GM21723 (cell line): ENCODE results near the gene IRX1.

Source experiments
- ATAC-seq: cut with Tn5 transposase; IDR thresholded peaks from one replicate; pipeline ENCODE4 v1.9.1; 2021; ENCODE audit warnings: mild to moderate bottlenecking, moderate library complexity; ENCODE audit not compliant: unreplicated experiment

Gene IRX1

GRCh38 chr5:3600106-3601060, 4.8 kb downstream of the IRX1 start:
- ATAC-seq: no peak

GRCh38 chr5:3601061-3601710, 5.6 kb downstream of the IRX1 start:
- no peak for ATAC-seq

DNA sequence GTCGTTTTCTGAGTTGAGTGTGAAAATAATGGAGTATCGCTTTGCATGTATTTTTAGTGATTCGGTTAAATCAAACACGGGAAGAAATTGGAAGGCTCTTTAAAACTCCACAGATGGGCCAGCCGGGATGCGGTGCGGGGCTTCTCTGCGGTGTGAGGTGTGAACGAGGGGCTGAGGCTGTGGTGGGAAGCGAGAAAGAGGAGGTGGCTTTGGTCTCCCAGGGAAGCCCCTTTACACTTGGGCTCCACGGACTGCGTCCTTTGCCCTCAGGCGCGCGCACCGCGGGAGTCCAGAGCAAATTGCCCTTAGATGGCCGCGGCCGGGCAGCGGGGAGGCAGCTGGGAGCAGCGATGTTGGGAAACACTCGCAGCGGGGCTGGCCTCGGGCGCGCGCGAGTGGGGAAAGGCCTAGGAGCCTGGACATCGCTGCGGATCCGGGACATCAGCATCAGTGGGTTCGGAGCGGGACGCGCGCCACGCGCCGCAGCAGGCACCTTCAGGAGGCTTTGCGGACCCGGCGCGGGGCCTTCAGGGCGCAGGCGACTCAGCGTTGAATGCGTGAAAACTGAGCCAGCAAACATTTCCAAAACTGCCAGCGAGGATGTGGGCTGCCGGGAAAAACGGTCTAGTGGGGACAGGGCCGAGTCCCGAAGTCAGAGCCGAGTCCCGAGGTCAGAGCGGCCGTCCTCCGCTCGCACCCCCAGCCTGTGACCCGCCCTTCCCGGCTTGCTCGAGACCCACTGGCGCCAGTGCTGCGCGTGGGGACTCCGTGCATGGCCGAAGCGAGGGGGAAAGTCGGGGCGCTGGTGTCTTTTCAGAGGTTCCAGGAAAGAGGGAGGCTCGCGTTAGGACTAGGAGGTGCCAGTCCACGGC, 6.5 kb downstream of the IRX1 start:
- no peak for ATAC-seq

- ATAC-seq: no peak
Observed at GRCh38 chr5:3602785-3603502, 7.3 kb downstream of the IRX1 start.

DNA sequence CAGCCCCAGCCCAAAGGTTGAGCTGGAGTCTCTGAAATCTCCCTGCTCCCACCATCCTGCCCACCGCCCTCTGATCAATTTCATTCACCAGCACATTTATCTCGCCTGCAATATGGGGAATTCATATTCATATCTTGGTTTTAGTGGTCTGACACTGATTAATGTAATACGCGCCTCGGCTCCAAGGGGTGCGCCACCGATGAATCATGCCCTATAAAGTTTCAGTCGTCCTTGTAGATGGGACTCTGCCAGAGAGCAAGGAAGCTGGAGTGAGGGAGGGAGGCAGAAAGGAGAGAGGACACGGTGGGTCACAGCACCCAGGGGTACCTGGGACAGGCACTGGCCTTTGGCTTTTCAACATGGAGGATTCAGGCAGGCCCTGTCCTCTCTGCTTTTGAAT, 8.9 kb downstream of the IRX1 start:
- no peak for ATAC-seq

- ATAC-seq: no peak
Observed at GRCh38 chr5:3605298-3606010, 9.8 kb downstream of the IRX1 start.

GRCh38 chr5:3606121-3606831, 10.6 kb downstream of the IRX1 start:
- no peak for ATAC-seq

DNA sequence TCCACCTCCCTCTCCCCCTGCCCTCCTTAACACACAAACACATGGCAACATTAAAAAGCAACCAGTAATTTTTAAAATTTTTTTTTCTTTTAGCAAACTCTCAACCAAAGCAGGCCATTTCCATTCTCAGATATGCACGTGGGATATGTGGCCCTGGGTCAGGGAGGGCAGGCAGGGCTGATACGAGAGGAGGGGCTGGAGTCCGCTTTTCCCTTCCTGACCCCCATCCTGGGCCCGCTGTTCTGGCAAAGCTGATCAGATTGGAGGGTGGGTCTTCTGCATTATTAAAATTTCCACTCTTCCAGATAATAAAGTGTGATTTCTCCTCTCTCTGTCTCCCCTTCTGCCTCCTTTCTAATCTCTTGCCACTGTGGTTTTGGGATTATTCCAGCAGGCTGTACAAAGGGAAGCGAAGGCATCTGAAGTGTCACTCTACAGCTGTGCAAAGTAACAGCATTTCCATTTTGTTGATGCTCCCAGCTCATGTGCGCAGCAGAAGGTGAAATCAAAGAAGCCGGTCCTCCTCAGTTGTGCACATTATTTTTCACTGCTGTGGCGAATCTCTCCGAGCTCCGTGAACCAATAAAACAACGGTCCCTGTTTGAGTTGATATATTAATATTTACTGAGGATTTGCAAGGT, 12.0 kb downstream of the IRX1 start:
- ATAC-seq: no peak

GRCh38 chr5:3609120-3609681, 13.6 kb downstream of the IRX1 start:
- ATAC-seq: no peak

DNA sequence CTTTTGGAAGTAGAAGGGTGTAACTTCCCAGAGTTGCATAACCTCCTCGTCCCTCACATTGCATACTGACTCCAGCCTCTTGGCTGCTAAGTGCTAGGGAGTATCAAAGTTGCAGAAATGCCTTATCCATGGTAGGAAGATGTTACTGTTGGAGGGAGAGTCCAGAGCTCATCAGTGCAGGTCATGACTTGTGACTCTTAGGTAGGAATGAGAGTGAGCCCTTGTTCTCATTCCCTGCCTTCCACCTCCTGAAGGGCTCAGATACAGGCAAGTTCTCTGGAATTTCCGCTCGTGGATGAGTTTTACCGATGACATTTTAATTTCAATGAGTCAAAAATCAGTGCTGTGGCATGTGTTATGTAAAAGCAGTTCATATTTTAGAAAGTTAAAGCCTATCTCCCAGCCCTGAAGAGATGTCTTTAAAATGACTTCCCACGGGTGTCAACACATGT, 17.0 kb downstream of the IRX1 start:
- no peak for ATAC-seq

DNA sequence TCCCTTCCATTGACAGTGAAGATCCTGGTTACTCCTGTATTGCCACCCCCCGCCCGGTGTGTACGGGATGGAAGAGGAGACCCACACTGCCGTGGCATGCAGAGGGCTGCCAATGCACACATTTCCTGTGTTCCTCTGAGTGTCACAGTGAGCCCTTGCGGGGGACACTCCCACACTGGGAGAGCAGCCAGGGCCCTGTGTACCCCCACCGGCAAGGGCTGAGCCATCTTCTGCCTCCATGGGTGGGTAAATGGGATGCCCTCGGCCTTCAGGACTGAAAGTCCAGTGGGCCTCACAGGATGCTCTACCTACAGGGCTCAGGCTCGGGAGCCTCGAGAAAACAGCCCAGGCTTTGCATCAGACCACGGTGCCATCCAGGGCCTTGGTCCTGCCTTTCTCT, 18.1 kb downstream of the IRX1 start:
- ATAC-seq: no peak

DNA sequence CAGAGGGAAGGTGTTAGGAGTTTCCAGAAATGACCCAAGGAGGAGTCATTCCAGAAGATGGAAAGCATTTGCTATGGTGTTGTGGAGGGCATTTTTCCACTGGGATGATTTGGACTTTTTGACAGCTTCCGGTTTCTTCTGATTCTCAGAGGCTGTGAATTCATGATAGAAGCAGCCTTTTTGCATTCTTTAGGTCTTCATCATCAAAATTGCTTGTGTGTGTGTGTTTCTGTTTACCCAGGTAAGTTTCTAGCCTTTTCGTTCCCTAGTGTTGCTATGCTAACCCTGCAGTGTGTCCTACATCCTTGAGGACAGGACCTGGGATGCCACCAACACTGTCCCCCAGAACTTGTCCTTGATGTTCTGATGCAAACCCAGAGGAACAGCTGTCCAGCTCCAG, 19.6 kb downstream of the IRX1 start:
- no peak for ATAC-seq

DNA sequence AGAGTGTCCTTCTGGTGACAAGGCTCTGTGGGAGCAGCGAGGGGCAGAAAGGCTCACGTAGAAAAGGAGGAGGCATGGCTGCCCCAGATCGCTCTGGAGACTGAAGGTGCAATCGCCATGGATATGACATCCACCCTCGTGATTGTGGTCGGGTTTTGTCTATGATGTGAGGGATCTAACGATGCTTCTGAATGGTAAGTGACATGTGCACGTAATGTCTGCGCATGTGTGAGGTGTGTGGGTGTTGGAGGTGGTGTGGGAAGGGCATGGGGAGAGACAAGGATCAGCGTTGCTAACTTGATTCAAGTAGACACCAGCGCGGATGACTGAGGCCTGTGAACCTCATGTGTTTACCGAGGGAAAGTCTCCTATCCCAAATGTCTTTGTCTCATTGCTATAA, 20.2 kb downstream of the IRX1 start:
- no peak for ATAC-seq

DNA sequence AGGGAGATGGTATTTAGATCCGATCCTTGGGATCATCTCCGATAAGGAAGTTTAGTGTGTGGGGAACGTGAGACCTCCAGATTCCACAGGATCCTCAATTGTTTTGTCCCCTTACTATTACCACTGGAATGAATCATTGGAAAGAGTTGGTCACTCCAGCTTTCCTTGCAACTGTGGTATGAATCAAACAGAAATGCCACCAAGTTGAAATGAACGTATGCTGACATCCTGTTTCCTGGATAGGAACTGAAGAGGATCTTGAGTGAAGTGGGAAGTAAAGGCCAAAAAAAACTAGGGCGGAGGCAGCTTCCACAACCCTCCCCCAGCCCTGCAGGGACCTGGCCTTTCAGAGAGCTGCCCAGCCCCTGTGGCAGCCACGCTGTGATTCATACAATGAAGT, 23.9 kb downstream of the IRX1 start:
- ATAC-seq: no peak

DNA sequence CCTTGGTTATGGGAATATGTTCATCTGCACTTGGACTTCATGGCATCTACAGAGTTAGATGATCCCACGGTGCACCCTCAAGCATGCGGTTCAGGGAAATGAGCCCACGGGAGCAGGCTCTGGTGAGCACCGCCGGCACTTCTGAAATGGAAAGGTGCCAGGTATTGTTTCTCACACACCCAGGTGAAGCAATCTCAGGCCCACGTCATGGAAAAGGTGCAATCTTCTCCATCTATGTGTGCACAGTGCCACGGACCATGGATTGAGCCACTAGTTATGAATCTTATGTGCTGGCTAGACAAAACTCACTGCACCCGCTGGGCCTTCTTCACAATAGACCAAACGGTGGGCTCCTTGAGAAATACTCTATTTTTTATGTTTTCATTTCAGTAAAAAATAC, 27.3 kb downstream of the IRX1 start:
- ATAC-seq: no peak

GRCh38 chr5:3625626-3626025, 30.0 kb downstream of the IRX1 start:
- no peak for ATAC-seq

- ATAC-seq: no peak
Observed at GRCh38 chr5:3634061-3634460, 38.4 kb downstream of the IRX1 start.

- no peak for ATAC-seq
Observed at GRCh38 chr5:3639175-3639574, 43.5 kb downstream of the IRX1 start.

- no peak for ATAC-seq
Observed at GRCh38 chr5:3642231-3642630, 46.6 kb downstream of the IRX1 start.
